ENCODE data around the gene TEAD3. TPM values are rescaled to one million over a fixed set of nuclear protein-coding genes. Genes with fewer than 3 reads are reported as not detected.
A peak's percentile ranks its signal among the peaks of the same experiment; 100 is the strongest.

The TEAD3 gene
- total RNA-seq (2021) (32.0 to 34.3 TPM (median 33.9 TPM) in 3 replicates), Bru-seq, nascent RNA (percentile 65 among the genes with signal in this experiment)
- long read RNA-seq, experiment 1, partial matches to known transcripts, result 14 of 95 reads
- long read RNA-seq, experiment 1, other reads (novel, unspliced or antisense), result 81 of 95 reads
- long read RNA-seq, experiment 2, transcript TEAD3-201 (13 exons, 2,983 nt), result major isoform, 6 of 49 reads
- long read RNA-seq, experiment 2, partial matches to known transcripts, result 10 of 49 reads
- long read RNA-seq, experiment 2, other reads (novel, unspliced or antisense), result 33 of 49 reads
- long read RNA-seq, experiment 3, partial matches to known transcripts, result 0 of 1 reads
- long read RNA-seq, experiment 3, other reads (novel, unspliced or antisense), result 1 of 1 reads

DNA sequence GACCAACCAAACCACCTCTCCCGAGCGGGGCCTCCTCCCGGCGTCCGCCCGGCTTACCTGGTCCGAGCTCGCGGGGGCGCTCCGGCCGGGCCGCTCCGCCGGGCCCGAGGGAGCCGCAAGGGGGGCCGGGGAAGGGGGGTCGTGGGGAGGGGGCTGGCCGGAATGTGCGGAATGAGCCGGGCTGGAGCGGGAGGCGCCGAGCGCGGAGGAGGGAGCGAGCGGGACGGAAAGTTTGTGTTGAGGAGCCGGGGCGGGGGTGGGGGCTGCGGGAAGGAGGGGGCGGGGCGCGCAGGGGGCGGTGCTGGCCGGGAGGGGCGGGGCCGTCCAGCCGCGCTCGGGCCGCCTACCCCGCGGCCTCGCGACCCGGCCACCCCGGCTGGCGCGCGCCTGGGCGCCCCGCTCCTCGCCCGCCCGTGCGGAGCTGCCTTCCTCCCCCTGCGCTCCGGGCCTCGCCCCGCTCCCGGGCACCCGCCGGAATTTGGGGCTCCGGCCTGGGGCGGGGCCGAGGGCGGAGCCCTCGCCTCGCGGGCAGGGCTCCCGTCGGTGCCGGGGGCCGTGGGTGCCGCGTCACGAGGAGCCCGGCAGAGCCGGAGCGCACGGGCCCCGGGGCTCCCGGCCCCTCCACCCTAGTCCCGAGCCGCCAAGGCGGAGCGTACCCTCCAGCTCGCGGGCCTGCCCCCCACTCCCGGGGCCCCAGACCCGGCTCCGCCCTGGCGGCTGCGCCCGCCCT lies at the start of gene TEAD3:
TSS of gene TEAD3 (minus strand) at position 239 of the 730 bp plus-strand sequence.
- TF ChIP-seq IRF2 (CRISPR knock-in tag; IDR thresholded peaks at IDR 0.05; ENCODE audit: borderline replicate concordance, low read depth) (no peak), EMX1 (CRISPR knock-in tag; IDR thresholded peaks at IDR 0.05) (0 out of 2 replicates have a peak, but pooled peaks have one; percentile 26)
- H3K4me3 Mint-ChIP-seq, result peak within 1 kb of the TSS; percentile 78
- peaks cover 64% of the 10 kb centered on the region for H3K4me1 Mint-ChIP-seq
- peaks cover 23% of the 10 kb centered on the region for H3K27me3 Mint-ChIP-seq (ENCODE audit: low read depth)
- peak within 1 kb of the TSS; percentile 88 for H3K27ac Mint-ChIP-seq
- ATAC-seq (peak; percentile 38), DNase-seq (ENCODE audit: low spot score) (peak; percentile 89)
- ChIA-PET POLR2A (interaction anchor here (0.6 to 5.3 kb wide), 18 partner anchors 7 to 243 kb away, joined by 3 to 54 read pairs (median 3); partner anchors contain the start of genes FANCE and ZNF76), CTCF (interaction anchor here (1.0 to 2.1 kb wide), 15 partner anchors 9 to 240 kb away, joined by 3 to 9 read pairs (median 6); partner anchors contain the start of genes ARMC12, PPARD, RPL10A and ZNF76)
- no peaks in the 10 kb centered on the region for H3K9me3 Mint-ChIP-seq
- no peaks in the 10 kb centered on the region for H3K36me3 Mint-ChIP-seq

DNA sequence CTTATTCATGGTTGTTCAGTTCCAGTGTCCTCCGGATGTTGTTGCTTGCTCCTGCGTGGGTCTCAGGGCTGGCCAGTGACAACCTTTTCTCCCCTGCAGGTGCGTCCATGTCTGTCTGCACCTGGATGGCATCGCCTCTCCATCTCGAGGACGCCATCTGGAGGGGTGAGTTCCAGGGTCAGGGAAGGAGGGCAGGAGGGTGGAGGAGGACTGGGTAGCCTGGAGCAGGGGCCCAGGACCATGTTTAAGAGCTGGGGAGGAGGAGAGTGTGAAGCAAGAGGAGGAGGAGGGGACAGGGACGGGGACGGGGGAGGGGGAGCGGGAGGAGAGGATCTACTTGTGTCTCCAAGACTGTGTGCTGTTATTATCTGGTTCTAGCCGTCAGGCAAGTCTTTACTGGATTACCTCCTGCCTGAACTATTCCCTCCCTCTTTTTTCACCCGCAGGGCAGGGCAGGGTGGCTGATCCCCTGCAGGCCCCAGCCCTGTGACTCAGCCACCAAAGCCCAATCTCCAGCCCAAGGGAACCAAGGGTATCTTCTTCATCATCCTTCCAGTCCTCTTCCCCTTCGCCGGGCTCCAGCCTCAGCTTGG lies 48.0 kb upstream of the TEAD3 start:
- DNase-seq (ENCODE audit: low spot score), result no peak
- no peaks in the 10 kb centered on the region for H3K36me3 Mint-ChIP-seq
- H3K4me1 Mint-ChIP-seq, result peaks cover 25% of the 10 kb centered on the region
- no peaks in the 10 kb centered on the region for H3K27me3 Mint-ChIP-seq (ENCODE audit: low read depth)
- no peaks in the 10 kb centered on the region for H3K9me3 Mint-ChIP-seq
- ChIA-PET CTCF (interaction anchor here (1.0 to 10.9 kb wide), 4 partner anchors 9 to 24 kb away, joined by 3 to 88 read pairs (median 4); no protein-coding TSS in a partner anchor), POLR2A (no interaction called here)
- H3K27ac Mint-ChIP-seq, result no peak overlapping the region
- peak; percentile 43 for ATAC-seq
- no peak for TF ChIP-seq TEAD4 (CRISPR knock-in tag; IDR thresholded peaks at IDR 0.05)
- 0 out of 2 replicates have a peak, but pooled peaks have one; percentile 38 for TF ChIP-seq ZNF263 (CRISPR knock-in tag; IDR thresholded peaks at IDR 0.05; ENCODE audit: low read depth)
- no peak overlapping the region for H3K4me3 Mint-ChIP-seq

DNA sequence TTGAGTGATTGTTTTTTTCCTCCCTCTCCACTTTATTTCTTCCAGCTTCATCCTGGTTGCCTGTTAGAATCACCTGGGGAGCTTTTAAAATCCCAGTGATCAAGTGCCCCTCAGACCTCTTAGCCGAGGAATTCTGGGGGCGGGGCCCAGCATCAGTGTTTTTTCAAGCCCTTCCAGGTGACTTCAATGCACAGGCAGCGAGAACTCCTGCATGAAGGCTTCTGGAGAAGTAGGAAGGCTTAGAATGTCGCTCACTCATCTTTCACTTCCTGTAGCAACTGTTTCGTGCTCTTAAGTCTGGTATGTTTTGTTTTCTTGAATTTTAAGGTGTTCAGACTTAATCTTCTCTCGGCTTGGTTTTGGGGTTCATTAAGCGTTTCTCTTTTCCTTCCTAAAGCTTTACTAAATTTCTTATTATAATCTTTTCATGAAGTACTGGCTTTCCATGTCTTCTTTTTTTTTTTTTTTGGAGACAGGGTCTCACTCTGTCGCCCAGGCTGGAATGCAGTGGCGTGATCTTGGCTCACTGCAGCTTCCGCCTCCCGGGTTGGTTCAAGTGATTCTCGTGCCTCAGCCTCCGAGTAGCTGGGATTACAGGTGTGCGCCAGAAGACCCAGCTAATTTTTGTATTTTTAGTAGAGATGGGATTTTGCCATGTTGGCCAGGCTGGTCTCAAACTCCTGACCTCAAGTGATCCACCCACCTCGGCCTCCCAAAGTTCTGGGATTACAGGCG lies 46.7 kb upstream of the TEAD3 start:
- no peaks in the 10 kb centered on the region for H3K9me3 Mint-ChIP-seq
- ChIA-PET CTCF (interaction anchor here (1.0 to 10.9 kb wide), 6 partner anchors 7 to 193 kb away, joined by 3 to 88 read pairs (median 4); no protein-coding TSS in a partner anchor), POLR2A (interaction anchor here (0.5 to 0.7 kb wide), 3 partner anchors 9 to 452 kb away, joined by 3 to 9 read pairs (median 5); no protein-coding TSS in a partner anchor)
- H3K36me3 Mint-ChIP-seq, result no peaks in the 10 kb centered on the region
- H3K4me1 Mint-ChIP-seq, result peaks cover 25% of the 10 kb centered on the region
- TF ChIP-seq NR2C2 (CRISPR knock-in tag; IDR thresholded peaks at IDR 0.05) (peak; percentile 53; the same call in 1 of the 2 replicates), ZNF423 (CRISPR knock-in tag; IDR thresholded peaks at IDR 0.05) (no peak)
- ATAC-seq (peak; percentile 91), DNase-seq (ENCODE audit: low spot score) (peak; percentile 72)
- no peaks in the 10 kb centered on the region for H3K27me3 Mint-ChIP-seq (ENCODE audit: low read depth)
- peak overlapping the region; percentile 9 for H3K27ac Mint-ChIP-seq
- no peak overlapping the region for H3K4me3 Mint-ChIP-seq

DNA sequence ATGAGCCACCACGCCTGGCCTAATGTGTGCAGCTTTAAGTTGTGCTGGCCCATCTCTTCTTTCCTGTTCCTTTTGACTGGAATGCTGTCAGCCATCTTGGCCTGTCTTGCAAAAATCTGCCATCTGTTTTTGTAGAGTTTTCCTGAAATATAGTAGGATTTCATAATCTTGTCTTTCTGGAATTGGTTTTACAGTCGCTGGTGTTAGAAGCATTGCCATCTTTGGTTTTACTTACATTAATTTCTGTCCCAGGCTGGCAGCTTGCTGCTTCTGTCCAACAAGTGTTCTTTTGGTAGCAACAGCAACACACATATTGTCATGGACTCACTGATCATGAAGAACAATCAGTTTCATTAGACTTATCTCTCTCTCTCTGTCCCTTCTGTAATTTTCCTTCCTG lies 45.0 kb upstream of the TEAD3 start:
- Mint-ChIP-seq H3K4me3 (no peak overlapping the region), H3K4me1 (peaks cover 25% of the 10 kb centered on the region)
- no peak for TF ChIP-seq EMX1 (CRISPR knock-in tag; IDR thresholded peaks at IDR 0.05)
- TF ChIP-seq SMAD3 (CRISPR knock-in tag; IDR thresholded peaks at IDR 0.05; ENCODE audit: borderline replicate concordance), result no peak
- TF ChIP-seq NFATC4 (CRISPR knock-in tag; IDR thresholded peaks at IDR 0.05), result no peak
- TF ChIP-seq ZBTB21 (CRISPR knock-in tag; IDR thresholded peaks at IDR 0.05; ENCODE audit: borderline replicate concordance), result no peak
- TF ChIP-seq OVOL2 (CRISPR knock-in tag; IDR thresholded peaks at IDR 0.05; ENCODE audit: borderline replicate concordance), result no peak
- TF ChIP-seq, protein P1, sequence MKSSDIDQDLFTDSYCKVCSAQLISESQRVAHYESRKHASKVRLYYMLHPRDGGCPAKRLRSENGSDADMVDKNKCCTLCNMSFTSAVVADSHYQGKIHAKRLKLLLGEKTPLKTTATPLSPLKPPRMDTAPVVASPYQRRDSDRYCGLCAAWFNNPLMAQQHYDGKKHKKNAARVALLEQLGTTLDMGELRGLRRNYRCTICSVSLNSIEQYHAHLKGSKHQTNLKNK (CRISPR knock-in tag; IDR thresholded peaks at IDR 0.05), result no peak
- no peak for TF ChIP-seq CREM (CRISPR knock-in tag; IDR thresholded peaks at IDR 0.05)
- TF ChIP-seq, protein P2, sequence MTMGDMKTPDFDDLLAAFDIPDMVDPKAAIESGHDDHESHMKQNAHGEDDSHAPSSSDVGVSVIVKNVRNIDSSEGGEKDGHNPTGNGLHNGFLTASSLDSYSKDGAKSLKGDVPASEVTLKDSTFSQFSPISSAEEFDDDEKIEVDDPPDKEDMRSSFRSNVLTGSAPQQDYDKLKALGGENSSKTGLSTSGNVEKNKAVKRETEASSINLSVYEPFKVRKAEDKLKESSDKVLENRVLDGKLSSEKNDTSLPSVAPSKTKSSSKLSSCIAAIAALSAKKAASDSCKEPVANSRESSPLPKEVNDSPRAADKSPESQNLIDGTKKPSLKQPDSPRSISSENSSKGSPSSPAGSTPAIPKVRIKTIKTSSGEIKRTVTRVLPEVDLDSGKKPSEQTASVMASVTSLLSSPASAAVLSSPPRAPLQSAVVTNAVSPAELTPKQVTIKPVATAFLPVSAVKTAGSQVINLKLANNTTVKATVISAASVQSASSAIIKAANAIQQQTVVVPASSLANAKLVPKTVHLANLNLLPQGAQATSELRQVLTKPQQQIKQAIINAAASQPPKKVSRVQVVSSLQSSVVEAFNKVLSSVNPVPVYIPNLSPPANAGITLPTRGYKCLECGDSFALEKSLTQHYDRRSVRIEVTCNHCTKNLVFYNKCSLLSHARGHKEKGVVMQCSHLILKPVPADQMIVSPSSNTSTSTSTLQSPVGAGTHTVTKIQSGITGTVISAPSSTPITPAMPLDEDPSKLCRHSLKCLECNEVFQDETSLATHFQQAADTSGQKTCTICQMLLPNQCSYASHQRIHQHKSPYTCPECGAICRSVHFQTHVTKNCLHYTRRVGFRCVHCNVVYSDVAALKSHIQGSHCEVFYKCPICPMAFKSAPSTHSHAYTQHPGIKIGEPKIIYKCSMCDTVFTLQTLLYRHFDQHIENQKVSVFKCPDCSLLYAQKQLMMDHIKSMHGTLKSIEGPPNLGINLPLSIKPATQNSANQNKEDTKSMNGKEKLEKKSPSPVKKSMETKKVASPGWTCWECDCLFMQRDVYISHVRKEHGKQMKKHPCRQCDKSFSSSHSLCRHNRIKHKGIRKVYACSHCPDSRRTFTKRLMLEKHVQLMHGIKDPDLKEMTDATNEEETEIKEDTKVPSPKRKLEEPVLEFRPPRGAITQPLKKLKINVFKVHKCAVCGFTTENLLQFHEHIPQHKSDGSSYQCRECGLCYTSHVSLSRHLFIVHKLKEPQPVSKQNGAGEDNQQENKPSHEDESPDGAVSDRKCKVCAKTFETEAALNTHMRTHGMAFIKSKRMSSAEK (CRISPR knock-in tag; IDR thresholded peaks at IDR 0.05; ENCODE audit: borderline replicate concordance), result no peak
- TF ChIP-seq ZNF121 (CRISPR knock-in tag; IDR thresholded peaks at IDR 0.05), result no peak
- TF ChIP-seq, protein P3, sequence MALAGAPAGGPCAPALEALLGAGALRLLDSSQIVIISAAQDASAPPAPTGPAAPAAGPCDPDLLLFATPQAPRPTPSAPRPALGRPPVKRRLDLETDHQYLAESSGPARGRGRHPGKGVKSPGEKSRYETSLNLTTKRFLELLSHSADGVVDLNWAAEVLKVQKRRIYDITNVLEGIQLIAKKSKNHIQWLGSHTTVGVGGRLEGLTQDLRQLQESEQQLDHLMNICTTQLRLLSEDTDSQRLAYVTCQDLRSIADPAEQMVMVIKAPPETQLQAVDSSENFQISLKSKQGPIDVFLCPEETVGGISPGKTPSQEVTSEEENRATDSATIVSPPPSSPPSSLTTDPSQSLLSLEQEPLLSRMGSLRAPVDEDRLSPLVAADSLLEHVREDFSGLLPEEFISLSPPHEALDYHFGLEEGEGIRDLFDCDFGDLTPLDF (CRISPR knock-in tag; IDR thresholded peaks at IDR 0.05), result no peak
- no peak for TF ChIP-seq GABPB1 (CRISPR knock-in tag; IDR thresholded peaks at IDR 0.05)
- TF ChIP-seq ZNF219 (CRISPR knock-in tag; IDR thresholded peaks at IDR 0.05; ENCODE audit: borderline replicate concordance), result no peak

More for the DNA sequence above, 45.0 kb upstream of the TEAD3 start:
- POLR2A ChIA-PET, result no interaction called here
- no peak overlapping the region for H3K27ac Mint-ChIP-seq
- no peaks in the 10 kb centered on the region for H3K27me3 Mint-ChIP-seq (ENCODE audit: low read depth)
- CTCF ChIA-PET, result interaction anchor here (1.0 to 10.9 kb wide), 3 partner anchors 10 to 34 kb away, joined by 3 to 88 read pairs (median 36); no protein-coding TSS in a partner anchor
- H3K36me3 Mint-ChIP-seq, result no peaks in the 10 kb centered on the region
- no peak for DNase-seq (ENCODE audit: low spot score)
- no peaks in the 10 kb centered on the region for H3K9me3 Mint-ChIP-seq
- ATAC-seq, result no peak

Data from WTC11 (cell line).